SU-DHL-6 (cell line): ENCODE results near the gene TSNAX.
"Not testable (repeated sequence)": the region's sequence is repeated elsewhere in the genome, so short reads cannot be mapped to it uniquely, and the experiment has no call there.

ENCODE experiments used
- H2AFZ ChIP-seq: fragments of 200-600 bp; sonication (generic); 2 replicates; pipeline ENCODE4 v1.6.1; 2014; ENCODE audit warnings: low read depth, mild to moderate bottlenecking, moderate library complexity, mixed read lengths, antibody characterized with exemption, low read length; ENCODE audit not compliant: severe bottlenecking
- H3F3A ChIP-seq: fragments of 200-600 bp; shearing (Covaris generic); 2 replicates; pipeline ENCODE4 v1.6.0; 2016; ENCODE audit warnings: antibody characterized with exemption, mild to moderate bottlenecking; ENCODE audit not compliant: insufficient read depth
- H3K27ac ChIP-seq: fragments of 200-600 bp; sonication (generic); 2 replicates; pipeline ENCODE4 v1.5.1; 2016; ENCODE audit warnings: low read depth, mild to moderate bottlenecking, low read length, moderate library complexity, mixed read lengths
- H3K27me3 ChIP-seq: fragments of 200-600 bp; sonication (generic), shearing (Covaris generic); 2 replicates; pipeline ENCODE4 v1.6.0; 2014; ENCODE audit warnings: mild to moderate bottlenecking, low read length
- H3K36me3 ChIP-seq: fragments of 200-600 bp; sonication (generic); 2 replicates; pipeline ENCODE4 v1.6.1; 2014; ENCODE audit warnings: mild to moderate bottlenecking, low read length, mixed read lengths
- H3K4me2 ChIP-seq: fragments of 300-600, 200-600 bp; shearing (Covaris generic), sonication (generic); 2 replicates; pipeline ENCODE4 v1.6.0; 2014; ENCODE audit warnings: low read length, low read depth, mild to moderate bottlenecking; ENCODE audit not compliant: poor library complexity, severe bottlenecking
- H3K4me3 ChIP-seq: fragments of 200-600 bp; sonication (generic); 2 replicates; pipeline ENCODE4 v1.5.1; 2014; ENCODE audit warnings: antibody characterized with exemption, low read length, mild to moderate bottlenecking, mixed read lengths; ENCODE audit not compliant: insufficient read depth, poor library complexity, severe bottlenecking
- H3K79me2 ChIP-seq: fragments of 200-600 bp; sonication (generic); 2 replicates; pipeline ENCODE4 v1.6.1; 2014; ENCODE audit warnings: mild to moderate bottlenecking, low read length, moderate library complexity; ENCODE audit not compliant: insufficient read depth
- H3K9ac ChIP-seq: fragments of 200-600 bp; sonication (generic); 2 replicates; pipeline ENCODE4 v1.7.0; 2014; ENCODE audit warnings: mild to moderate bottlenecking, low read length
- H3K9me2 ChIP-seq: fragments of 200-600 bp; sonication (generic); replicated peaks from 2 replicates; pipeline ENCODE4 v1.6.1; 2014; ENCODE audit warnings: low read length; ENCODE audit not compliant: insufficient read depth
- H3K9me3 ChIP-seq: fragments of 200-600 bp; sonication (generic); 2 replicates; pipeline ENCODE4 v1.6.1; 2014; ENCODE audit warnings: low read length, mixed read lengths; ENCODE audit not compliant: insufficient read depth
- H4K20me1 ChIP-seq: fragments of 200-600 bp; sonication (generic); 2 replicates; pipeline ENCODE4 v1.6.1; 2014; ENCODE audit warnings: low read depth, mild to moderate bottlenecking, antibody characterized with exemption, low read length, moderate library complexity, mixed read lengths
- CTCF ChIP-seq: fragments of 200-600 bp; sonication (generic); IDR thresholded peaks from one replicate; pipeline ENCODE4 v1.5.1; 2017; ENCODE audit warnings: antibody characterized with exemption, mild to moderate bottlenecking, low read length, moderate library complexity; ENCODE audit not compliant: insufficient read depth, poor library complexity, severe bottlenecking
- EZH2phosphoT487 ChIP-seq: fragments of 200-600 bp; sonication (generic), shearing (Covaris generic); conservative IDR thresholded peaks from 2 replicates; pipeline ENCODE4 v1.6.1; 2018; ENCODE audit warnings: mild to moderate bottlenecking, antibody characterized with exemption, low read length, moderate library complexity, mixed read lengths

The TSNAX gene

GRCh38 chr1:231590453-231591198 is 62.2 kb downstream of the TSNAX start:
- Histone ChIP-seq H3K36me3 (no peaks in the 10 kb centered on the region), H3K79me2 (no peaks in the 10 kb centered on the region), H4K20me1 (no peaks in the 10 kb centered on the region), H3F3A (no peaks in the 10 kb centered on the region), H3K27ac (no peak overlapping the region), H3K27me3 (no peaks in the 10 kb centered on the region), H3K9ac (no peak overlapping the region), H2AFZ (no peak overlapping the region), H3K4me2 (no peak overlapping the region), H3K4me3 (no peak overlapping the region), H3K9me3 (no peaks in the 10 kb centered on the region), H3K9me2 (no peaks in the 10 kb centered on the region)
- TF ChIP-seq CTCF = peak; percentile 79
- no peak for TF ChIP-seq EZH2phosphoT487

- no peak for TF ChIP-seq EZH2phosphoT487
- TF ChIP-seq CTCF = no peak
- H3K9me3 ChIP-seq = no peaks in the 10 kb centered on the region
- no peak overlapping the region for H3K4me3 ChIP-seq
- no peaks in the 10 kb centered on the region for H4K20me1 ChIP-seq
- H3K4me2 ChIP-seq = no peak overlapping the region
- H3K79me2 ChIP-seq = no peaks in the 10 kb centered on the region
- H3K27me3 ChIP-seq = no peaks in the 10 kb centered on the region
- no peak overlapping the region for H3K27ac ChIP-seq
- H3K36me3 ChIP-seq = no peaks in the 10 kb centered on the region
- H3F3A ChIP-seq = no peaks in the 10 kb centered on the region
- H2AFZ ChIP-seq = no peak overlapping the region
- H3K9me2 ChIP-seq = no peaks in the 10 kb centered on the region
- H3K9ac ChIP-seq = no peak overlapping the region
These were observed 63.0 kb downstream of the TSNAX start for GRCh38 chr1:231591466-231591865.

DNA sequence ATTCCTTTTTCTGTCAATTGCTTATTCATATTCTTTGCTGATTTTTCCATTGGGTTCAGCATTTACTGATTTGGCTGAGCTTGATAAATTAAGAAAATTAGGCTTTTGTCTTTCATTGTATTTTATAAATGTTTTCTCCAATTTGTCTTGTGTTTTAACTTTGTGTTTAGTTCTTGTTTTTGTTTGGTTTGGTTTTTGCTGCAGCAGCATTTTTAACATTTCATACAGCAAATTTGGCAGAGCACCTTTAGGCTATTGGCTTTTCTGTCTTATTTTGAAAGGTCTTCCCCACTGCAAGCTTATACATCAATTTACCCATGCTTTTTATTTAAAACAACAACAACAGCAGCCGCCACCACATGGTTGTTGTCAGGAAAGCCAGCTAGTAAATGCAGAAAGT is 64.3 kb downstream of the TSNAX start:
- Histone ChIP-seq H3K9me3 (no peaks in the 10 kb centered on the region), H3F3A (no peaks in the 10 kb centered on the region), H2AFZ (no peak overlapping the region), H3K27ac (no peak overlapping the region), H3K79me2 (no peaks in the 10 kb centered on the region), H3K27me3 (no peaks in the 10 kb centered on the region), H3K36me3 (no peaks in the 10 kb centered on the region), H3K4me3 (no peak overlapping the region), H3K4me2 (no peak overlapping the region), H3K9ac (no peak overlapping the region), H3K9me2 (no peaks in the 10 kb centered on the region), H4K20me1 (no peaks in the 10 kb centered on the region)
- TF ChIP-seq CTCF (no peak), EZH2phosphoT487 (no peak)

GRCh38 chr1:231593264-231593663 is 64.8 kb downstream of the TSNAX start:
- not testable (repeated sequence) for H3K79me2 ChIP-seq, H3K9me2 ChIP-seq, H3K27me3 ChIP-seq, H3K4me3 ChIP-seq, H3K9me3 ChIP-seq, H4K20me1 ChIP-seq, H3K9ac ChIP-seq, H3K27ac ChIP-seq, H3K4me2 ChIP-seq, H3K36me3 ChIP-seq, H2AFZ ChIP-seq, H3F3A ChIP-seq
